Ovary (tissue), 3 donors: ENCODE data around the gene SLCO2B1.

Source experiments
- CTCF ChIP-seq, 3 donors: fragments of 450-650 bp in 2 of 3; fragments of 200-600 bp in 1 of 3; IDR thresholded peaks; one replicate each; pipeline versions ENCODE4 v1.5.1 to v1.8.0; 2016 to 2022; ENCODE audit warnings: antibody characterized with exemption in 3 of 3, mild to moderate bottlenecking in 1 of 3
- EP300 ChIP-seq: sonication (generic); formaldehyde crosslinking; IDR thresholded peaks from one replicate; pipeline ENCODE4 v1.6.1; 2017; ENCODE audit warnings: antibody characterized with exemption
- POLR2A ChIP-seq: fragments of 450-650 bp; IDR thresholded peaks from one replicate; pipeline ENCODE4 v1.6.1; 2017; ENCODE audit warnings: antibody characterized with exemption, mild to moderate bottlenecking, moderate library complexity
- donor health status: DM: no; HTN: no; CAD: no.

DNA sequence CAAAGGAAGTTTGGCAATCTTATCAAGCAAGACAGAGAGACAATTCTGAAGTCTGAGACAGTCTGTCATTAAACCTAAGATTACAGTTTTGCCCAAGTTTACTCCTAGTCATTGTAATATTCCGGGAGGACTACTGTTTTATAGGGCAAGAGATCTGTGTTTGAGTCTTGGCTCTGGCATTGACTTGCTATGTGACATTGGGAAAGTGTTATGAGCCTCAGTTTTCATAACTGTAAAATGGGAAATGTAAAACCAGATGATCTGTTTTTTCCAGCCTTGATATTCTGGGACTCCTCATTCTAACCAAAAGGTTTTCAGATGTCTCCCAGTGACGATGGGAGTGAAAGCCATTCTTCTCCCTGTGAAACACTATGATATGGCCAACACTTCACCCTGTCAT, 24.3 kb upstream of the SLCO2B1 start:
- TF ChIP-seq CTCF (IDR thresholded peaks at IDR 0.05) (no peak), EP300 (no peak), POLR2A (no peak)
